Spleen (tissue), 11 donors: Measurements from ENCODE around the gene ASIP. TPM values are rescaled to one million over a fixed set of nuclear protein-coding genes. Genes with fewer than 3 reads are reported as not detected.
"Not testable (repeated sequence)": the region's sequence is repeated elsewhere in the genome, so short reads cannot be mapped to it uniquely, and the experiment has no call there.

Experiments
- DNase-seq: peaks from one replicate; pipeline ENCODE4 v3.0.0-alpha.2; 2020
- H3K27ac ChIP-seq, 8 donors: fragments of 200-600 bp; sonication (generic) in 7 of 8; 1 replicate in 4 of 8; 2 replicates in 4 of 8; pipeline versions ENCODE4 v1.5.0 to v1.8.0; 2016 to 2021; ENCODE audit warnings: inconsistent platforms in 4 of 8, mild to moderate bottlenecking in 4 of 8, moderate library complexity in 1 of 8
- H3K27me3 ChIP-seq, 7 donors: fragments of 200-600 bp; sonication (generic) in 6 of 7; replicated peaks in 1 of 7; 1 replicate in 4 of 7; 2 replicates in 3 of 7; pipeline versions ENCODE4 v1.5.0 to v1.8.0; 2016 to 2021; ENCODE audit warnings: inconsistent platforms in 3 of 7, mild to moderate bottlenecking in 1 of 7
- H3K36me3 ChIP-seq, 6 donors: fragments of 200-600 bp; sonication (generic) in 5 of 6; 1 replicate in 4 of 6; 2 replicates in 2 of 6; pipeline versions ENCODE4 v1.5.0 to v1.8.0; 2016 to 2021; ENCODE audit warnings: inconsistent platforms in 2 of 6
- H3K4me1 ChIP-seq, 6 donors: fragments of 200-600 bp; sonication (generic) in 5 of 6; 1 replicate in 3 of 6; 2 replicates in 3 of 6; pipeline versions ENCODE4 v1.5.0 to v1.8.0; 2016 to 2021; ENCODE audit warnings: inconsistent platforms in 3 of 6
- H3K4me3 ChIP-seq, 8 donors: fragments of 200-600 bp; sonication (generic) in 7 of 8; 1 replicate in 4 of 8; 2 replicates in 4 of 8; pipeline versions ENCODE4 v1.5.0 to v1.8.0; 2016 to 2021; ENCODE audit warnings: inconsistent platforms in 4 of 8, mild to moderate bottlenecking in 4 of 8, moderate library complexity in 2 of 8
- H3K9me3 ChIP-seq, 8 donors: fragments of 200-600 bp; sonication (generic) in 7 of 8; 1 replicate in 4 of 8; 2 replicates in 4 of 8; pipeline versions ENCODE4 v1.5.0 to v1.8.0; 2016 to 2021; ENCODE audit warnings: inconsistent platforms in 4 of 8
- CTCF ChIP-seq, 11 experiments: fragments of 200-600 bp in 7 of 11; fragments of 450-650 bp in 4 of 11; sonication (generic) in 4 of 11; IDR thresholded peaks in 8 of 11; conservative IDR thresholded peaks in 3 of 11; 1 replicate in 7 of 11; 2 replicates in 4 of 11; pipeline versions ENCODE4 v1.4.0 to v1.8.0; 2016 to 2021; ENCODE audit warnings: antibody characterized with exemption in 11 of 11, inconsistent platforms in 4 of 11, mild to moderate bottlenecking in 1 of 11
- POLR2A ChIP-seq, 3 donors: fragments of 450-650 bp; IDR thresholded peaks; one replicate each; pipeline ENCODE4 v1.5.1; 2017; ENCODE audit warnings: antibody characterized with exemption in 3 of 3, mild to moderate bottlenecking in 1 of 3
- POLR2AphosphoS5 ChIP-seq, 3 donors: sonication (generic); formaldehyde crosslinking; IDR thresholded peaks; one replicate each; pipeline ENCODE4 v1.5.1; 2017; ENCODE audit warnings: antibody characterized with exemption in 3 of 3
- WGBS, 5 donors: extraction: QIAGEN DNeasy Blood & Tissue Kit in 3 of 5; methylation state at CpG; one replicate each; pipeline versions ENCODE4 v1.1.5 to v1.1.7; 2013 to 2018; 5-methylcytosine and 5-hydroxymethylcytosine counted together
- intact Hi-C: fragments of 100-400 bp; cut with DNase I; formaldehyde crosslinking; loops from one replicate; pipeline ENCODE4 v1.15.0; 2023; ENCODE audit warnings: low total_unique reads
- polyA plus RNA-seq, 3 donors: library from polyadenylated mRNA; stranded (reverse); fragments of 200-250 nt; gene quantifications; one replicate each; pipeline ENCODE4 v1.2.1, GENCODE V29; 2013
- total RNA-seq, 7 donors: library from RNA; depleted of rRNA in 3 of 7; stranded (reverse); fragments of >200 nt in 3 of 7; fragmentation: NEBNext Ultra II Directional in 4 of 7; extraction: Animal tissue kit (Norgen Biotek cat#: 25700) in 4 of 7; gene quantifications; one replicate each; pipeline versions ENCODE4 v1.1.0 to v1.2.1, GENCODE V29; 2016 to 2021
- donor health status: healthy with polysubstance abuse.
- donor health status: DM: no; HTN: no; CAD: no; lungs with moderate emphysema.
- donor health status: DM: no; HTN: no; CAD: no.
- donor health status: Bipolar disorder and iron deficiency.
- donor health status: healthy.
- donor health status: DM: no; HTN: no; CAD: no.
- donor health status: DM: yes; HTN: yes; CAD: no.

The ASIP gene
- total and polyA plus RNA-seq, 10 donors = 0.63 to 2.7 (median 1.7) TPM; not detected in 7

DNA sequence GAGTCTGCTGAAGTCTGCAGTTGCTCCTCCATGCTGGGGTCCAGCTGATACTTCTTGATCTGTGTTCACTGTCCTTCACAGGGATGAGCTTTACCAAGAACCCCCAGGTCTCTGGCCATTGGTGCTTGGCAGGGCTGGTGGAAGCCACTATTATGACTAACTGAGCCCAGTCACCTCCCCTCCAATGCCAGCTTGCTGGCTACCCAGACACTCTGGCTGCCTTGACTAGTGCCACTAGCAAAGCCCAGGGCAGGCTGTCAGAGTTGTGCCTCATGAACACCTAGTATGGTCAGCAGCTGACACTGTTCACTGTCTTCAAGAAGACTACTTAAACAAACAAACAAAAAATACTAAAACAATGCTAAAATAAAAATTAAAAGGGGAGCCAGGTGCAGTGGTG is 8.8 kb downstream of the ASIP start:
- intact Hi-C loops = no loop called here
- no peak for TF ChIP-seq POLR2A (IDR thresholded peaks at IDR 0.05)
- no peak for TF ChIP-seq CTCF (IDR thresholded peaks at IDR 0.05 in 8 of 11, conservative IDR thresholded peaks at IDR 0.05 in 3 of 11)
- TF ChIP-seq POLR2AphosphoS5 (IDR thresholded peaks at IDR 0.05) = no peak
- Histone ChIP-seq H3K4me3 (no peak overlapping the region), H3K9me3 (no peaks in the 10 kb centered on the region), H3K27me3 (no peaks in the 10 kb centered on the region), H3K27ac (no peak overlapping the region), H3K4me1 (peaks cover 0 to 19% (median 12%) of the 10 kb centered on the region in 6 donors), H3K36me3 (no peaks in the 10 kb centered on the region)
- no peak for DNase-seq

DNA sequence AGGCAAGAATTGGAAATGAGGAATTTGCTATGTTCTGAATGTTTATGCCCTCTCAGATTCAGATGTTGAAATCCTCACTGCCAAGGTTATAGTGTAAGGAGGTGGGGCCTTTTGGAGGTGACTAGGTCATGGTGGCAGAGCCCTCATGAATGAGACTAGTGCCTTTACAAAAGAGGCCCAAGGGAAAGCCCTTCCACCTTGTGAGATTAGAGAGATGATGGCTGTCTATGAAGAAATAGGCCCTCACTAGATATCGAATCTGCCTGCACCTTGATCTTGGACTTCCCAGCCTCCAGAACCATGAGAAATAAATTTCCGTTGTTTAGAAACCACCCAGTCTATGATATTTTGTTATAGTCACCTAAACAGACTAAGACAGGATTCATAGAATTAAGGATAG is 10.4 kb downstream of the ASIP start:
- peaks cover 0 to 19% (median 12%) of the 10 kb centered on the region in 6 donors for H3K4me1 ChIP-seq
- intact Hi-C loops = no loop called here
- WGBS, 5 donors = 84 to 95% (median 90%) methylated on average over 2 of the region's 2 CpGs
- no peaks in the 10 kb centered on the region for H3K36me3 ChIP-seq
- DNase-seq = no peak
- no peaks in the 10 kb centered on the region for H3K9me3 ChIP-seq
- H3K4me3 ChIP-seq = no peak overlapping the region
- H3K27ac ChIP-seq = no peak overlapping the region
- TF ChIP-seq POLR2AphosphoS5 (IDR thresholded peaks at IDR 0.05) (no peak), CTCF (IDR thresholded peaks at IDR 0.05 in 8 of 11, conservative IDR thresholded peaks at IDR 0.05 in 3 of 11) (no peak), POLR2A (IDR thresholded peaks at IDR 0.05) (no peak)
- no peaks in the 10 kb centered on the region for H3K27me3 ChIP-seq

DNA sequence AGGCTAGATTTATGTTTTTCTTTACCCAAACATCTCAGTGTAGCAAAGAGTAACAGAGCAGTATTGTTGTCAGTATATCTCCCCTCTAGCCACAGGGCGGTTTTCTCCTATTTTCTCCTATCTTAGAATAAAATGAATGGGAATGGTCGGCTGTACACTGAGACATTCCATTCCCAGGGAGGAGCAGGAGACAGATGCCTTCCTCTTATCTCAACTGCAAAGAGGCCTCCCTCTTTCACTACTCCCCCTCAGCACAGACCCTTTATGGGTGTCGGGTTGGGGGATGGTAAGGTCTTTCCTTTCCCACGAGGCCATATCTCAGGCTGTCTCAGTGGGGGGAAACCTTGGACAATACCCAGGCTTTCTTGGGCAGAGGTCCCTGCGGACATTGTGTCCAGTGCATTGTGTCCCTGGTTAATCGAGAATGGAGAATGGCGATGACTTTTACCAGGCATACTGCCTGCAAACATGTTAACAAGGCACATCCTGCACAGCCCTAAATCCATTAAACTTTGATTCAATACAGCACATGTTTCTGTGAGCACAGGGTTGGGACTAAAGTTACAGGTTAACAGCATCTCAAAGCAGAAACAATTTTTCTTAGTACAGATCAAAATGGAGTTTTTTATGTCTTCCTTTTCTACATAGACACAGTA is 11.3 kb downstream of the ASIP start:
- peaks cover 0 to 19% (median 12%) of the 10 kb centered on the region in 6 donors for H3K4me1 ChIP-seq
- H3K27me3 ChIP-seq, H3K27ac ChIP-seq, H3K9me3 ChIP-seq, DNase-seq, H3K4me3 ChIP-seq, intact Hi-C loops, H3K36me3 ChIP-seq: not testable (repeated sequence)
- 73 to 78% (median 76%) methylated on average over 6 to 7 of the region's 7 CpGs for WGBS, 5 donors

GRCh38 chr20:34254979-34255378 is 13.8 kb downstream of the ASIP start:
- Histone ChIP-seq H3K27me3 (no peaks in the 10 kb centered on the region), H3K27ac (no peak overlapping the region), H3K4me3 (no peak overlapping the region), H3K36me3 (no peaks in the 10 kb centered on the region), H3K4me1 (peaks cover 0 to 3% (median 0%) of the 10 kb centered on the region in 6 donors), H3K9me3 (no peaks in the 10 kb centered on the region)
- 77 to 89% (median 84%) methylated on average over 1 of the region's 1 CpG for WGBS, 5 donors
- TF ChIP-seq POLR2A (IDR thresholded peaks at IDR 0.05) (no peak), POLR2AphosphoS5 (IDR thresholded peaks at IDR 0.05) (no peak), CTCF (IDR thresholded peaks at IDR 0.05 in 8 of 11, conservative IDR thresholded peaks at IDR 0.05 in 3 of 11) (no peak)
- DNase-seq = no peak
- intact Hi-C loops = no loop called here
